GM11168 (cell line): ENCODE data around the gene TMEM168.

Source experiments
- in situ Hi-C: fragments of 300-500 bp; cut with MboI; formaldehyde crosslinking; loops from one replicate; pipeline ENCODE4 v1.12.0; 2022; ENCODE audit warnings: low sequenced_read_pairs; ENCODE audit not compliant: unreplicated experiment

Gene TMEM168

GRCh38 chr7:112723416-112723815 is 66.8 kb downstream of the TMEM168 start:
- in situ Hi-C loops: no loop called here

- in situ Hi-C loops: no loop called here
Observed at GRCh38 chr7:112721366-112721765, 68.8 kb downstream of the TMEM168 start.

GRCh38 chr7:112715525-112715924 is 74.7 kb downstream of the TMEM168 start:
- in situ Hi-C loops: no loop called here

- in situ Hi-C loops: no loop called here
Observed at GRCh38 chr7:112714917-112715316, 75.3 kb downstream of the TMEM168 start.
